HG03469 (cell line): ENCODE data around the gene SPO11.

ENCODE experiments used
- ATAC-seq: cut with Tn5 transposase; IDR thresholded peaks from one replicate; pipeline ENCODE4 v1.9.1; 2021; ENCODE audit warnings: mild to moderate bottlenecking, moderate library complexity, moderate number of reproducible peaks; ENCODE audit not compliant: unreplicated experiment

Gene SPO11

DNA sequence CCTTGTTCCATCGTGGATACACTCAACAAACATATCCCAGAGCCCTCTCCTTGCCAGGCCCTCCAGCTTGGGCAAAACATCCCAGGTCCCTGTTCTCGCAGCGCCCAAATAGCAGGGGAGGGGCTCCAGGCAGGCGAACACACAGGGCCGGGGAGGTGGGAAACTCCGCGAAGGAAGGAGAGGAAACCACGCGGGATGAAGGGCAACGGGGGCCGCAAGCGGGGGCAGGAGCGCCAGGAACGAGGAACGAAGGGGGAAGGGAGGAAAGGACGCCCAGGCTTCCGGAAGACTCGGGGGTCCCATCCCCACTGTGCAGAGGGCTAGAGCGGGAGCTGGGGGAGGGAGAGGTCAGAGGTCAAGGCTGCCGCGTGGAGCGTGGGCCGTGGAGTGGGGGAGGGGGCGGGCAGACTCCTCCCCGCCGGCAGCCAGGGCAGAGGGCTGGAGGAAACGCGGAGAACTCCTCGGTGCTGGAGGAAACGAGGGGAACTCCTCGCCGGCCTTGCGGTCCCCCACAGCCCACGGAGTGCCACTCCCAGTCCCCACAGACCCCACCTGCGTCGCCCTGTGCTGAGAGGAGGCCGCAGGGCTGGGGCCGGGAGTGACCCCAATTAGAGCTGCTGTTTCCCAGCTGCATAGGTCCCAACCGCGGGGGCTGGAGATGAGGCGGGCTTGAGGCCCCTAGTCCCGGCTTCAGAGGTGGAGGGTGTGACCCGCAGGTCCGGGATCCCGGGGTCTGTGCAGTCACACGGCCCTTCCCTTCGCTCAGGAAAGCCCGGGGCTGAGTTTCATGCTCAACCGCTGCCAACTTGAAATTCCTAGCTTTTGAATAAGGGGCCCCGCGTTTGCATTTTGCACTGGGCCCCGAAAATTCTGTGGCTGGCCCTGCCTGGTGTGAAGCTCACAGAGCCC lies 60.3 kb downstream of the SPO11 start:
- no peak for ATAC-seq

DNA sequence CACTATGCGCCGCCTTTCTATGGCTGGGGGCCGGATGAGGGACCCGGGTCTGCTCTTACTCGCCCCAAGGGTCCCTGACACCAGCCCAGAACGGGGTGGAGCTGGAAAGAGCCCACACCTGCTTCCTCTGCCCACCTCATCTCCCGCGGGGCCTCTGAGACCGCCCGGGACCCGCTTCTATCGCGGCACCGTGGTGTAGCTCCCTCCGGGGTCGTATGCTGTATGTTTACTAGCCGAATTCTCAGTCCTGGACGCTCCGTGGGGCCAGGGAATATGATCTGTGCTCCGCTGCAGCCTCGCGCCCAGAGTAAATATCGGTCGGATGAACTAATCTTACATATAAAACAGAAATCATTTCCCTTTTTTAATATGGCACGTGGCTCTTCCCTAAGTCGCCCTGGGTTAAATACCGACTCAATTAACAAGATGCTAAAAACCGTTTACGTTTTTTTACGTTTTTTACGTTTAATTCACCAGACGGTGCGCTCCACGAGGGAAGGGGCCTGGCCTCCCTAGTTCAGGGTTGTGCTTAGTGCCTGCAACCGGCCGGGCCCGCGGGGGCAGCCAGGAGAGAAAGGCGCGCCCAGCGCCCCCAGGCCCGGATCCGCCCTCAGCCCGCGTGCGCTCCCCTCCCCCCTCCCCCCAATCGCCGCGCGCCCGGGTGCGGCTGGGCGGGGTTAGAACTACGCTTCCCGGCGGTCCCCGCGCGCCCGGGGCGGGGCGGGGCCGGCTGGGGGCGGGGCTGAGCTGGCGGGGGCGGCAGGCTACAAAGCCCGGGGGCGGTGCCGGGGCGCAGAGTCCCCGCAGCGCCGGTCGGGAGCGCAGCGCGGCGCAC lies 61.2 kb downstream of the SPO11 start, which contains the start of gene RBM38:
Gene RBM38, plus strand, starts transcription at position 793 of the 835 bp plus-strand sequence. CDS start 186 bp downstream, outside the sequence.
- peak; percentile 22 for ATAC-seq

DNA sequence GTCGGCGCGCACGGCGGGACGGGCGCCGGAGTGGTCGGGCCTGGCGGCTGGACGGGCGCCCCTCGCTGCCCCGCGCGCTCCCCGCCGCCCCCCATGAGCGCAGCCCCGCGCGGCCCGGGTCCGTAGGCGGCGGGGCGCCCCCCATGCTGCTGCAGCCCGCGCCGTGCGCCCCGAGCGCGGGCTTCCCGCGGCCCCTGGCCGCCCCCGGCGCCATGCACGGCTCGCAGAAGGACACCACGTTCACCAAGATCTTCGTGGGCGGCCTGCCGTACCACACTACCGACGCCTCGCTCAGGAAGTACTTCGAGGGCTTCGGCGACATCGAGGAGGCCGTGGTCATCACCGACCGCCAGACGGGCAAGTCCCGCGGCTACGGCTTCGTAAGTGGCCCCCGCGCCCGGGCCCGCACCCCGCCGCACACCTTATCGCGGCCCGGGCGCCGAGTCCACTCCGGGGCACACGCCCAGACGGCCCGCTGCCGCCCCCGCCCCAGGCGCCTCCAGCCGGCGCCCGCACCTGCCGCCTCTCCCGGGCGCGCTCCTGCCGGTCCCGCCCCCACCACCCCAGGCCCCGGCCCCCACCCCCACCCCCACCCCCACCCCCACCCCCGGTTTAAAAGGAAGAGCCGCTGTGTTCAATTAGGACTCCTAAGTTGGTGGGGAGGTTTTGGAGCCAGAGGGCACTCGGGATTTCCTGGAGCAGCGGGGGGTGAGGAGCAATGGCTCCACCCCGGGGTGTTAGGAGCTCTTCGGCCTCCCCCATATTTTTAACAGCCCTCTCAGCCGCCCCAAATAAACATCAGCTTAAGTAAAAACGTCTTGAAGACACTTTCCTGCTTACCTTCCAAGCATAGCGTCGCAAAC lies 62.1 kb downstream of the SPO11 start:
- peak; percentile 0 for ATAC-seq

DNA sequence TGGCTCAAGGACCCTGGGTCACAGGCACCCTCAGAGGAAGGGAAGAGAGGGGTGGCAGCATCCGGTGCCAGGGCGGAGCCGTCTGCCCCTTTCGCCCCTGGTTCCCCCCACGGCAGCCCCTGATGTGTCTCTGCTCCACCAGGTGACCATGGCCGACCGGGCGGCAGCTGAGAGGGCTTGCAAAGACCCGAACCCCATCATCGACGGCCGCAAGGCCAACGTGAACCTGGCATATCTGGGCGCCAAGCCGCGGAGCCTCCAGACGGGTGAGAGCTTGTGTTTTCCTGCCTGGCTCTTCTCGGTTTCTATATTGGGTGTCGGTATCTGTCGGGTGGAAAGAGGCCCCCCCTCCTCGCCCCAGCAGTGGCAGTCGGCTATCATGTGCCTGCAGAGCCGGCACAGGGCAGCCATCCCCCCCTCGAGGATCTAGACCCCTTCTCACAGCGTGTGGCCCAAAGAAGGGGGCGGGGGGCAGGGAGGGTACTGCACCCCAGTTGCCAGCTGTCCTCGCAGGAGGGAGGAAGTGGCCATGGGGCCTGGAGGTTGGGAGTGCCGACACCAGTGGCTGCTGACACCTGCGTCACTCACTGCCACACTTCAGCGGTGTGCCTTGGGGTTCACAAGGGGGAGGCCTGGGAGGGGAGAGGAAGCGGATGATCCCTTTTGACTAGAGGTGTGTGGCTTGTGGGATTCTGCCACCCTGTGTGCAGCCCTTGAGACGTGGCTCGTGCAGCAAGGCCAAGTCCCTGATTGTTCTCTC lies 63.1 kb downstream of the SPO11 start:
- ATAC-seq = no peak
